Common myeloid progenitor, CD34-positive (primary cell): Measurements from ENCODE around the gene SPTAN1.

Source experiments
- CTCF ChIA-PET: fragments of 350-600 bp; sonication (Branson Sonifier 250); formaldehyde crosslinking; loops from one replicate; lab custom pipeline; 2021; ENCODE audit warnings: antibody characterized with exemption; lab: Charles Lee
- POLR2A ChIA-PET: fragments of 350-600 bp; sonication (Branson Sonifier 250); formaldehyde crosslinking; loops from one replicate; lab custom pipeline; 2021; ENCODE audit warnings: antibody characterized with exemption; lab: Charles Lee
- DNase-seq, 3 donors: peaks; one replicate each; pipeline versions ENCODE4 v3.0.0 to v3.0.0-alpha.2; 2013
- H3K27ac ChIP-seq, 2 experiments: 1 replicate in 1 of 2; 2 replicates in 1 of 2; pipeline ENCODE4 v1.7.0; 2013; ENCODE audit warnings: inconsistent platforms in 2 of 2, low read length in 2 of 2, mild to moderate bottlenecking in 2 of 2, low read depth in 1 of 2, moderate library complexity in 1 of 2; ENCODE audit not compliant: severe bottlenecking in 2 of 2, insufficient read depth in 1 of 2, poor library complexity in 1 of 2
- H3K27me3 ChIP-seq, 5 experiments: replicated peaks in 2 of 5; 1 replicate in 3 of 5; 2 replicates in 2 of 5; pipeline versions ENCODE4 v1.6.1 to v1.7.0; 2013; ENCODE audit warnings: low read length in 4 of 5, mild to moderate bottlenecking in 2 of 5, moderate library complexity in 2 of 5, inconsistent platforms in 1 of 5; ENCODE audit not compliant: insufficient read depth in 5 of 5, control insufficient read depth in 4 of 5
- H3K36me3 ChIP-seq, 4 experiments: 1 replicate in 2 of 4; 2 replicates in 2 of 4; pipeline versions ENCODE4 v1.6.1 to v1.7.0; 2013; ENCODE audit warnings: low read length in 3 of 4, control low read depth in 1 of 4, mild to moderate bottlenecking in 1 of 4; ENCODE audit not compliant: control insufficient read depth in 4 of 4, insufficient read depth in 4 of 4
- H3K4me1 ChIP-seq, 4 experiments: 1 replicate in 3 of 4; 2 replicates in 1 of 4; pipeline versions ENCODE4 v1.6.1 to v1.7.1; 2013; ENCODE audit warnings: low read length in 3 of 4, mild to moderate bottlenecking in 3 of 4, control low read depth in 1 of 4, inconsistent platforms in 1 of 4, moderate library complexity in 1 of 4; ENCODE audit not compliant: control insufficient read depth in 4 of 4, insufficient read depth in 4 of 4; ENCODE audit errors: control extremely low read depth in 1 of 4
- H3K4me3 ChIP-seq, 7 experiments: 1 replicate in 4 of 7; 2 replicates in 3 of 7; pipeline versions ENCODE4 v1.5.1 to v1.7.0; 2013; ENCODE audit warnings: mild to moderate bottlenecking in 7 of 7, low read length in 6 of 7, moderate library complexity in 6 of 7, inconsistent platforms in 2 of 7, low read depth in 2 of 7, control low read depth in 1 of 7; ENCODE audit not compliant: insufficient read depth in 4 of 7, control insufficient read depth in 1 of 7; ENCODE audit errors: extremely low read depth in 1 of 7
- H3K9me3 ChIP-seq, 5 experiments: 1 replicate in 4 of 5; 2 replicates in 1 of 5; pipeline versions ENCODE4 v1.6.1 to v1.7.1; 2013; ENCODE audit warnings: low read length in 4 of 5, mild to moderate bottlenecking in 2 of 5, inconsistent platforms in 1 of 5, low read depth in 1 of 5, moderate library complexity in 1 of 5; ENCODE audit not compliant: control insufficient read depth in 4 of 5, insufficient read depth in 2 of 5; ENCODE audit errors: control extremely low read depth in 1 of 5
- WGBS: methylation state at CpG from one replicate; pipeline ENCODE4 v1.1.5; 2013; ENCODE audit not compliant: insufficient coverage; 5-methylcytosine and 5-hydroxymethylcytosine counted together

The SPTAN1 gene

DNA sequence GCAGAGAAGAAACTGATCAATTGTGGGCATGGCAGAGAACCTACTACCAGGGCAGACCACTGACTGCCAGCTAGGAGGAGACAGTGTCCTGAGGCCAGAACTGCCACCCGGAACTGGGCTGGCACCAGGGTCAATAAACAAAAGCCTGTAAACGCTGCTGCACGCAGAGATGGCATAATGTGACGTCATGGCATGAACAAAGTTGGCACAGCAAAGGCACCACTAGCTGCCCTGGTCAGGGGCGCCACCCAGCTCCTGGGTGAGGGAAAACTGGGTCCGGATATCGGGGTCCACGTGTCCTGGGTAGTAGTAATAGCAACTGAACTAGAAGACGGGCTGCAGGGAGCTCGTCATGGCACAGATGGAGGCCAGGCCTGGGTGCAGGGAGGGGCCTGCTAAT is 72.2 kb downstream of the SPTAN1 start:
- Histone ChIP-seq H3K9me3 (no peaks in the 10 kb centered on the region), H3K36me3 (peaks cover 19 to 87% (median 60%) of the 10 kb centered on the region in 4 experiments), H3K4me1 (no peaks in the 10 kb centered on the region), H3K4me3 (no peak overlapping the region), H3K27ac (no peak overlapping the region), H3K27me3 (no peaks in the 10 kb centered on the region)
- no peak for DNase-seq
- CTCF ChIA-PET: interaction anchor here (0.9 to 2.7 kb wide), 2 partner anchors 9 to 11 kb away, joined by 3 to 10 read pairs; no protein-coding TSS in a partner anchor
- POLR2A ChIA-PET: no interaction called here
- WGBS: 93% methylated on average over 10 of the region's 10 CpGs

DNA sequence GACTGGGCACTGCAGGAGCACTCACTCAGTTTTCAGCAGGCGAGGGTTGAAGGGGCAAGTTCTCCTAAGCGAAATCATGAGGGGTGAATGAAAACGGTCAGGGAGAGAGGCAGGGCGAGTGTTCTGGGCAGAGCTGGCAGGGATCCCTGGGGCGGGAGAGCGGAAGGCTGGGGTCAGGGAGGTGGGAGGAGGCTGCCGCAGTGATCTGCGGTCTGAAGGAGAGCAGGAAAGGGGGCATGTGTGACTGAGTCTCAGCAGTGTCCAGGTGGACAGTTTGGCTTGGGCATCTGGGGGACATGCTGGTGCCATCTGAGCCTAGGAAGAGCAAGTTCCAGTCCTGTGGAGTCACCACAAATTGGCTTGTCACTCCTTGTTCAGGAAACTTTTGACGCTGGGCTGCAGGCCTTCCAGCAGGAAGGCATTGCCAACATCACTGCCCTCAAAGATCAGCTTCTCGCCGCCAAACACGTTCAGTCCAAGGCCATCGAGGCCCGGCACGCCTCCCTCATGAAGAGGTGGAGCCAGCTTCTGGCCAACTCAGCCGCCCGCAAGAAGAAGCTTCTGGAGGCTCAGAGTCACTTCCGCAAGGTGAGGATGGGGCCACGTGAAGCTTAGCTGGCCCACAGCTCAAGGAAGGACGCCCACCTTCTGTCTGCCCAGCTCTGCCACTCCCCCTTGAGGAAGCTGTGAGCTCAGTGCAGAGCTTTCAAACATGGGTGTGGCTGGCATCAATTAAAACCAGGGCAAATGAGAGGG is 73.2 kb downstream of the SPTAN1 start:
- WGBS: 94% methylated on average over 20 of the region's 20 CpGs
- peaks cover 19 to 89% (median 59%) of the 10 kb centered on the region in 4 experiments for H3K36me3 ChIP-seq
- no peaks in the 10 kb centered on the region for H3K27me3 ChIP-seq
- ChIA-PET POLR2A (no interaction called here), CTCF (interaction anchor here (0.6 to 2.7 kb wide), 2 partner anchors 10 to 196 kb away, joined by 3 to 10 read pairs; no protein-coding TSS in a partner anchor)
- DNase-seq: no peak
- no peak overlapping the region for H3K4me3 ChIP-seq
- no peak overlapping the region for H3K27ac ChIP-seq
- no peaks in the 10 kb centered on the region for H3K9me3 ChIP-seq
- no peaks in the 10 kb centered on the region for H3K4me1 ChIP-seq

GRCh38 chr9:128626181-128626580 is 73.8 kb downstream of the SPTAN1 start:
- Histone ChIP-seq H3K4me3 (no peak overlapping the region), H3K4me1 (no peaks in the 10 kb centered on the region), H3K27me3 (no peaks in the 10 kb centered on the region), H3K36me3 (peaks cover 19 to 84% (median 53%) of the 10 kb centered on the region in 4 experiments), H3K9me3 (no peaks in the 10 kb centered on the region), H3K27ac (no peak overlapping the region)
- no peak for DNase-seq
- CTCF ChIA-PET: interaction anchor here (0.6 to 2.7 kb wide), 2 partner anchors 10 to 197 kb away, joined by 3 to 10 read pairs; no protein-coding TSS in a partner anchor
- POLR2A ChIA-PET: no interaction called here
- 92% methylated on average over 16 of the region's 16 CpGs for WGBS

- Histone ChIP-seq H3K36me3 (peaks cover 22 to 84% (median 52%) of the 10 kb centered on the region in 4 experiments), H3K4me3 (no peak overlapping the region), H3K27me3 (no peaks in the 10 kb centered on the region), H3K4me1 (no peaks in the 10 kb centered on the region), H3K9me3 (no peaks in the 10 kb centered on the region), H3K27ac (no peak overlapping the region)
- DNase-seq: no peak
- CTCF ChIA-PET: no interaction called here
- 97% methylated on average over 15 of the region's 15 CpGs for WGBS
- POLR2A ChIA-PET: no interaction called here
Observed at GRCh38 chr9:128627127-128627715, 74.8 kb downstream of the SPTAN1 start.

DNA sequence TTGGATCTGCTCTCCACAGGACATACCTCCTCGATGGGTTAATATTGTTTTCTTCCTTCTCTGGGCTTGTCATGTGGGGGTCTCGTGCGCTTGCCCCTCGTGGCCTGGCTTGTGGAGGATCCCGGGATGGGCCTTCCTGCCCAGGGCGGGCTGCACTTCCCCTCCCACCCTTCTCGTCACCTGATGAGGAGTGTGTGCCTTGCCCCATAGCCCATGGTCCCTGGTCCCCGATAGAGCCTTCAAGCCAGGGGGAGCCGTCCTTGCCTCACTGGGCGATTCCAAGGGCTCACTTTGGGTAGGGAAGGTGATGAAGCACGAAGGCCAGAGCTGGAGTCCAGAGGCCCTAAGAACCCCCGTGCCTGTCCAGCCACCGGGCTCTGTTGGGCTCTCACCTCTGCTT is 75.5 kb downstream of the SPTAN1 start:
- Histone ChIP-seq H3K27me3 (no peaks in the 10 kb centered on the region), H3K27ac (no peak overlapping the region), H3K9me3 (no peaks in the 10 kb centered on the region), H3K36me3 (peaks cover 27 to 90% (median 59%) of the 10 kb centered on the region in 4 experiments), H3K4me1 (no peaks in the 10 kb centered on the region), H3K4me3 (no peak overlapping the region)
- DNase-seq: no peak
- ChIA-PET CTCF (no interaction called here), POLR2A (no interaction called here)
- 92% methylated on average over 7 of the region's 13 CpGs for WGBS

GRCh38 chr9:128628471-128629048 is 76.2 kb downstream of the SPTAN1 start:
- WGBS: 90% methylated on average over 14 of the region's 17 CpGs
- Histone ChIP-seq H3K9me3 (no peaks in the 10 kb centered on the region), H3K27me3 (no peaks in the 10 kb centered on the region), H3K27ac (no peak overlapping the region), H3K4me1 (no peaks in the 10 kb centered on the region), H3K36me3 (peaks cover 33 to 92% (median 64%) of the 10 kb centered on the region in 4 experiments), H3K4me3 (no peak overlapping the region)
- no peak for DNase-seq
- ChIA-PET CTCF (no interaction called here), POLR2A (no interaction called here)

- no peaks in the 10 kb centered on the region for H3K4me1 ChIP-seq
Observed at GRCh38 chr9:128629136-128629535, 76.7 kb downstream of the SPTAN1 start.

More at GRCh38 chr9:128629136-128629535, 76.7 kb downstream of the SPTAN1 start:
- Histone ChIP-seq H3K36me3 (peaks cover 31 to 93% (median 68%) of the 10 kb centered on the region in 4 experiments), H3K4me3 (no peak overlapping the region), H3K27me3 (no peaks in the 10 kb centered on the region), H3K27ac (no peak overlapping the region), H3K9me3 (no peaks in the 10 kb centered on the region)
- ChIA-PET CTCF (no interaction called here), POLR2A (no interaction called here)
- 100% methylated on average over 5 of the region's 10 CpGs for whole genome bisulfite sequencing
- DNase-seq: no peak
